K562 (cell line): ENCODE measurements around the gene RNASEH2C. TPM values are rescaled to one million over a fixed set of nuclear protein-coding genes. Genes with fewer than 3 reads are reported as not detected.

Experiments
- ARNT ChIP-seq, 2 experiments: fragments of 450-650 bp; IDR thresholded peaks; 2 replicates each; pipeline ENCODE4 v1.6.1; 2016; ENCODE audit warnings: mild to moderate bottlenecking in 1 of 2
- CBX5 ChIP-seq: IDR thresholded peaks from 2 replicates; pipeline ENCODE4 v1.6.1; 2014; ENCODE audit warnings: low read depth, borderline replicate concordance
- ESRRA ChIP-seq: fragments of 450-650 bp; IDR thresholded peaks from 2 replicates; pipeline ENCODE4 v1.6.1; 2014; ENCODE audit warnings: low read depth, mild to moderate bottlenecking, moderate library complexity, borderline replicate concordance
- FOXP1 ChIP-seq: sonication (generic); formaldehyde crosslinking; IDR thresholded peaks from 2 replicates; pipeline ENCODE4 v1.8.0; 2022; ENCODE audit warnings: mild to moderate bottlenecking, missing genetic modification reagents
- LARP7 ChIP-seq: fragments of 450-650 bp; IDR thresholded peaks from 2 replicates; pipeline ENCODE4 v1.6.1; 2016
- NBN ChIP-seq: fragments of 450-650 bp; IDR thresholded peaks from 2 replicates; pipeline ENCODE4 v1.6.1; 2016; ENCODE audit warnings: low read depth, mild to moderate bottlenecking
- NCOA2 ChIP-seq, 2 experiments: fragments of 450-650 bp; IDR thresholded peaks; 2 replicates each; pipeline ENCODE4 v1.6.1; 2018; ENCODE audit warnings: mild to moderate bottlenecking in 2 of 2, moderate library complexity in 1 of 2; ENCODE audit not compliant: partially characterized antibody in 2 of 2
- NFIC ChIP-seq: fragments of 450-650 bp; IDR thresholded peaks from 2 replicates; pipeline ENCODE4 v1.6.1; 2017; ENCODE audit warnings: mild to moderate bottlenecking, inconsistent platforms
- NFXL1 ChIP-seq: fragments of 450-650 bp; formaldehyde crosslinking; IDR thresholded peaks from 2 replicates; pipeline ENCODE4 v1.4.0; 2021; ENCODE audit warnings: mild to moderate bottlenecking
- NUFIP1 ChIP-seq: fragments of 450-650 bp; IDR thresholded peaks from 2 replicates; pipeline ENCODE4 v1.6.1; 2018; ENCODE audit not compliant: partially characterized antibody
- RBM14 ChIP-seq: fragments of 200-400 bp; formaldehyde crosslinking; IDR thresholded peaks from 2 replicates; pipeline ENCODE4 v1.6.1; 2018; ENCODE audit warnings: low read depth, mild to moderate bottlenecking, low read length, moderate library complexity, borderline replicate concordance; ENCODE audit not compliant: insufficient read depth
- SIN3A ChIP-seq, 2 experiments: fragments of 150-350 bp in 1 of 2; IDR thresholded peaks; 2 replicates each; pipeline ENCODE4 v1.6.1; 2011 to 2016; ENCODE audit warnings: borderline replicate concordance in 2 of 2, low read depth in 2 of 2, low read length in 2 of 2, mild to moderate bottlenecking in 2 of 2, moderate library complexity in 2 of 2; ENCODE audit not compliant: control insufficient read depth in 1 of 2
- ZFP30 ChIP-seq: fragments of 250-450 bp; sonication (Bioruptor Pico); IDR thresholded peaks from 2 replicates; pipeline ENCODE4 v1.8.0; 2022; ENCODE audit warnings: moderate library complexity, mild to moderate bottlenecking, inconsistent platforms, borderline replicate concordance
- ZNF165 ChIP-seq: fragments of 250-450 bp; sonication (Bioruptor Pico); IDR thresholded peaks from 2 replicates; pipeline ENCODE4 v1.4.0; 2020; ENCODE audit warnings: borderline replicate concordance
- ZNF311 ChIP-seq: fragments of 250-450 bp; sonication (Bioruptor Pico); IDR thresholded peaks from 2 replicates; pipeline ENCODE4 v1.4.0; 2020; ENCODE audit warnings: mild to moderate bottlenecking, moderate library complexity
- ZNF431 ChIP-seq: sonication (generic); formaldehyde crosslinking; IDR thresholded peaks from 2 replicates; pipeline ENCODE4 v1.8.0; 2022; ENCODE audit warnings: mild to moderate bottlenecking, missing genetic modification reagents
- polyA plus RNA-seq, 8 experiments: library from polyadenylated mRNA; depleted of rRNA in 4 of 8; stranded (reverse) in 5 of 8; unstranded in 3 of 8; fragments of >200 nt; fragmentation: Nextera tagmentation in 2 of 8; fragmentation: Illumina TruSeq in 1 of 8; extraction: Ambion mirVana in 2 of 8; extraction: Trizol in 1 of 8; gene quantifications; 2 replicates each; pipeline versions ENCODE4 v1.2.1 to v1.2.3, GENCODE V29; 2011 to 2014; ENCODE audit warnings: inconsistent platforms in 1 of 8, missing spikeins in 1 of 8
- total RNA-seq, 7 experiments: library from RNA; depleted of rRNA in 6 of 7; stranded (reverse); fragments of >200 nt in 6 of 7; fragmentation: Illumina TruSeq in 2 of 7; extraction: Trizol in 2 of 7; gene quantifications; 2 replicates each; pipeline versions ENCODE4 v1.2.1 to v1.2.3, GENCODE V29; 2011 to 2021; ENCODE audit warnings: low replicate concordance in 1 of 7
- TF ChIP-seq, protein P1 (sequence below): fragments of 450-650 bp; formaldehyde crosslinking; conservative IDR thresholded peaks from 2 replicates; pipeline ENCODE4 v1.4.0; 2022; ENCODE audit warnings: mild to moderate bottlenecking, missing genetic modification characterization
- TF ChIP-seq, protein P2 (sequence below): fragments of 450-650 bp; IDR thresholded peaks from 2 replicates; pipeline ENCODE4 v1.6.1; 2014; ENCODE audit warnings: low read depth, mild to moderate bottlenecking, moderate library complexity, borderline replicate concordance
- TF ChIP-seq, protein P3 (sequence below): fragments of 450-650 bp; IDR thresholded peaks from 2 replicates; pipeline ENCODE4 v1.7.1; 2018; ENCODE audit warnings: mild to moderate bottlenecking, low read depth; ENCODE audit not compliant: partially characterized antibody
- TF ChIP-seq, protein P4 (sequence below): IDR thresholded peaks from 2 replicates; pipeline ENCODE4 v1.6.1; 2011; ENCODE audit warnings: borderline replicate concordance, low read depth, mild to moderate bottlenecking, moderate library complexity, low read length; ENCODE audit not compliant: insufficient read depth, poor library complexity, severe bottlenecking

RNASEH2C gene
- total and polyA plus RNA-seq, 9 of the 15 experiments (the other 6 are each of a cell fraction or from before 2014, with no cell fraction given), result 5.4 to 78.2 (median 15.6) TPM

DNA sequence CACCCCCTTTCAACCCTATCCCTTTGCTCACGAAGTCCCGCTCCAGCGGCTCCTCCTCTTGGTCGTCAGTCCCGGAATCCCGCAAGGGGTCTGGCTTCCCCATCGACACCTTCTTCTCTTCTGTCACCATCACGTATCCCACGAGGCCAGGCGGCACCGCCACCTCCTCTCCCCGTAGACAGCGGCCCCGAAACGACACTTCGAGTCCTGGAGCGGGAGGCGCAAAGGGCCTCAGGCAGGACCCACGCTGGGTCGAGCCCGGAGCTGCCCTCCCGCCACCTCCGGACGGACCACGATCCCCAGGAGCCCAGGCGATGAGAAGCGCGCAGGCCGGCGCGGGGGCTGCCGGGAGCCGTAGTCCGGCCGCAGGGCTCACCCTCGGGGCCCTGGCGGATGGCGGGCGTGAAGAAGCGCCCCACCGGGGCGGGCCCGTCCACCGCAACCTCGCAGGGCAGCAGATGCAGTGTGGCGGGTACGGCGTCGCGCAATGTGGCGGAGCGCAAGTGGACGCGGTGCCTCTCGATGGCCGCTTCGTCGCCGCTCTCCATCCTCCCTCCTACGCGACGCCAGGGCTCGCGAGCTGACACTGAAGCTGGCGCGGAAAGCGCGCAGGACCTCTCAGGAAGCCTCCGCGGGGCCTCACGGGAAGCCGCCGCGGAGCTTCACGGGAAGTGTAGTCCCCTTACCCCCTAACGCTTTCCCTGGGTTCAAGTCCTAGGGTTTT lies at the start of gene RNASEH2C (continued):
- TF ChIP-seq, protein P1, sequence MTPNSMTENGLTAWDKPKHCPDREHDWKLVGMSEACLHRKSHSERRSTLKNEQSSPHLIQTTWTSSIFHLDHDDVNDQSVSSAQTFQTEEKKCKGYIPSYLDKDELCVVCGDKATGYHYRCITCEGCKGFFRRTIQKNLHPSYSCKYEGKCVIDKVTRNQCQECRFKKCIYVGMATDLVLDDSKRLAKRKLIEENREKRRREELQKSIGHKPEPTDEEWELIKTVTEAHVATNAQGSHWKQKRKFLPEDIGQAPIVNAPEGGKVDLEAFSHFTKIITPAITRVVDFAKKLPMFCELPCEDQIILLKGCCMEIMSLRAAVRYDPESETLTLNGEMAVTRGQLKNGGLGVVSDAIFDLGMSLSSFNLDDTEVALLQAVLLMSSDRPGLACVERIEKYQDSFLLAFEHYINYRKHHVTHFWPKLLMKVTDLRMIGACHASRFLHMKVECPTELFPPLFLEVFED (CRISPR knock-in tag), result no peak
- TF ChIP-seq ZNF165 (CRISPR knock-in tag) (no peak), NCOA2 (IDR thresholded peaks at IDR 0.05; ENCODE audit: partially characterized antibody in 2 of 2) (no peak), NBN (peak; percentile 45; the same call in 1 of the 2 replicates), NUFIP1 (no peak), ARNT (IDR thresholded peaks at IDR 0.05) (no peak), LARP7 (no peak; the same call in 1 of the 2 replicates), CBX5 (no peak), FOXP1 (CRISPR knock-in tag) (no peak), NFXL1 (CRISPR knock-in tag) (no peak), ZNF431 (CRISPR knock-in tag) (0 out of 2 replicates have a peak, but pooled peaks have one; percentile 2), ESRRA (peak; percentile 67; the same call in 1 of the 2 replicates), RBM14 (no peak), SIN3A (IDR thresholded peaks at IDR 0.05; ENCODE audit: borderline replicate concordance in 2 of 2, control insufficient read depth in 1 of 2, low read depth in 2 of 2, low read length in 2 of 2) (no peak), ZFP30 (CRISPR knock-in tag) (no peak), ZNF311 (no peak; the same call in 1 of the 2 replicates), NFIC (no peak; the same call in 1 of the 2 replicates)
- TF ChIP-seq, protein P2, sequence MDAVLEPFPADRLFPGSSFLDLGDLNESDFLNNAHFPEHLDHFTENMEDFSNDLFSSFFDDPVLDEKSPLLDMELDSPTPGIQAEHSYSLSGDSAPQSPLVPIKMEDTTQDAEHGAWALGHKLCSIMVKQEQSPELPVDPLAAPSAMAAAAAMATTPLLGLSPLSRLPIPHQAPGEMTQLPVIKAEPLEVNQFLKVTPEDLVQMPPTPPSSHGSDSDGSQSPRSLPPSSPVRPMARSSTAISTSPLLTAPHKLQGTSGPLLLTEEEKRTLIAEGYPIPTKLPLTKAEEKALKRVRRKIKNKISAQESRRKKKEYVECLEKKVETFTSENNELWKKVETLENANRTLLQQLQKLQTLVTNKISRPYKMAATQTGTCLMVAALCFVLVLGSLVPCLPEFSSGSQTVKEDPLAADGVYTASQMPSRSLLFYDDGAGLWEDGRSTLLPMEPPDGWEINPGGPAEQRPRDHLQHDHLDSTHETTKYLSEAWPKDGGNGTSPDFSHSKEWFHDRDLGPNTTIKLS, result peak; percentile 94
- TF ChIP-seq, protein P3, sequence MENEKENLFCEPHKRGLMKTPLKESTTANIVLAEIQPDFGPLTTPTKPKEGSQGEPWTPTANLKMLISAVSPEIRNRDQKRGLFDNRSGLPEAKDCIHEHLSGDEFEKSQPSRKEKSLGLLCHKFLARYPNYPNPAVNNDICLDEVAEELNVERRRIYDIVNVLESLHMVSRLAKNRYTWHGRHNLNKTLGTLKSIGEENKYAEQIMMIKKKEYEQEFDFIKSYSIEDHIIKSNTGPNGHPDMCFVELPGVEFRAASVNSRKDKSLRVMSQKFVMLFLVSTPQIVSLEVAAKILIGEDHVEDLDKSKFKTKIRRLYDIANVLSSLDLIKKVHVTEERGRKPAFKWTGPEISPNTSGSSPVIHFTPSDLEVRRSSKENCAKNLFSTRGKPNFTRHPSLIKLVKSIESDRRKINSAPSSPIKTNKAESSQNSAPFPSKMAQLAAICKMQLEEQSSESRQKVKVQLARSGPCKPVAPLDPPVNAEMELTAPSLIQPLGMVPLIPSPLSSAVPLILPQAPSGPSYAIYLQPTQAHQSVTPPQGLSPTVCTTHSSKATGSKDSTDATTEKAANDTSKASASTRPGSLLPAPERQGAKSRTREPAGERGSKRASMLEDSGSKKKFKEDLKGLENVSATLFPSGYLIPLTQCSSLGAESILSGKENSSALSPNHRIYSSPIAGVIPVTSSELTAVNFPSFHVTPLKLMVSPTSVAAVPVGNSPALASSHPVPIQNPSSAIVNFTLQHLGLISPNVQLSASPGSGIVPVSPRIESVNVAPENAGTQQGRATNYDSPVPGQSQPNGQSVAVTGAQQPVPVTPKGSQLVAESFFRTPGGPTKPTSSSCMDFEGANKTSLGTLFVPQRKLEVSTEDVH, result peak; percentile 58
- TF ChIP-seq, protein P4, sequence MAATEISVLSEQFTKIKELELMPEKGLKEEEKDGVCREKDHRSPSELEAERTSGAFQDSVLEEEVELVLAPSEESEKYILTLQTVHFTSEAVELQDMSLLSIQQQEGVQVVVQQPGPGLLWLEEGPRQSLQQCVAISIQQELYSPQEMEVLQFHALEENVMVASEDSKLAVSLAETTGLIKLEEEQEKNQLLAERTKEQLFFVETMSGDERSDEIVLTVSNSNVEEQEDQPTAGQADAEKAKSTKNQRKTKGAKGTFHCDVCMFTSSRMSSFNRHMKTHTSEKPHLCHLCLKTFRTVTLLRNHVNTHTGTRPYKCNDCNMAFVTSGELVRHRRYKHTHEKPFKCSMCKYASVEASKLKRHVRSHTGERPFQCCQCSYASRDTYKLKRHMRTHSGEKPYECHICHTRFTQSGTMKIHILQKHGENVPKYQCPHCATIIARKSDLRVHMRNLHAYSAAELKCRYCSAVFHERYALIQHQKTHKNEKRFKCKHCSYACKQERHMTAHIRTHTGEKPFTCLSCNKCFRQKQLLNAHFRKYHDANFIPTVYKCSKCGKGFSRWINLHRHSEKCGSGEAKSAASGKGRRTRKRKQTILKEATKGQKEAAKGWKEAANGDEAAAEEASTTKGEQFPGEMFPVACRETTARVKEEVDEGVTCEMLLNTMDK, result no peak
